Measurements from ENCODE around the gene TMEM59L. TPM values are rescaled to one million over a fixed set of nuclear protein-coding genes. Genes with fewer than 3 reads are reported as not detected.

The TMEM59L gene
- polyA plus RNA-seq, 1 experiment = 1.6 TPM

DNA sequence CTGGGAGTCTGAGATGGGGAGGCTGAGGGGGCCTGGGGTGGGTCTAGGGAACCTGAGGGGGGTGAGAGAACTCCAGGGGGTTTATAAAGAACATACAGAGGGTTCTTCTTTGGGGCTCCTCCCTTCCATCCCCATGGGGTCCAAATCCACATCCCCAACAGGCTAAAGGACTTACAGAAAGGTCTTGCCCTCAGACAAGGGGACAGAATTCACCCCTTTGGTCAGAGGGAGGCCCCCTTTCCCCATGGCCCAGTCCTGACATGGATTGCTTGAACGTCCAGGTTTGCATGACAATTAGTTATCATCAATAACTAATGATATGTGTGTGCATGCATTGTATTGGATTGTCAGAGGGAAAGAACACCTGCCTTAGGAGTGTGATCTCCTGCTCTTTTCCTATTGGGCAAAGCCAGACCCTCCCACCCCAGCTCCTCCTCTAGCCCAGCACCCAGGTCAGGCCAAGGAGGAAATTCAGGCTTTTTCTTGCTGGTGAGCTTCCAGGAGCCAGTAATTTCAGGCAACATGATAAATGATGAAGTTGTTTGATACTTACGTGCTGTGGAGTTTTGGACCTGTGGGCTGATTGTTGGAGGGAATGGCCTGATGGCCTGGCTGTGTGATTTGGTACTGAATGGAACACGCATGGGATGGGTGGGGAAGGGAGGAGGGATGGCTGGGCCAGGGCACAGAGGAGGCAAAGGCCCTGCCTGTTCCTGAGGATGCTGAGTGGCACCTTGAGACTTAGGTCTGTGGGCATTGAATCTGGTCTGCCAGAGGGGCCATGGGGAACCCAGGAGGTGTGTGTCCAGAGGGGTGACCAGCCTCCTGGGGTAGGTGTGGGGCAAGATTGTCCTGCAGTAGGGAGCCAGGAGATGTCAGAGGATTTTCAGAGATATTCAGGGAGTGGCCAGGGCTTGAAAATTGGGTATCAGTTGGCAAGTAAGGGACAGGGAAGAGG lies 25.3 kb downstream of the TMEM59L start:
- ChIA-PET CTCF (no interaction called here), POLR2A (no interaction called here)
- no peaks in the 10 kb centered on the region for H3K27me3 ChIP-seq (ENCODE audit: control insufficient read depth, insufficient read depth, low read length)
- TF ChIP-seq, protein P1, sequence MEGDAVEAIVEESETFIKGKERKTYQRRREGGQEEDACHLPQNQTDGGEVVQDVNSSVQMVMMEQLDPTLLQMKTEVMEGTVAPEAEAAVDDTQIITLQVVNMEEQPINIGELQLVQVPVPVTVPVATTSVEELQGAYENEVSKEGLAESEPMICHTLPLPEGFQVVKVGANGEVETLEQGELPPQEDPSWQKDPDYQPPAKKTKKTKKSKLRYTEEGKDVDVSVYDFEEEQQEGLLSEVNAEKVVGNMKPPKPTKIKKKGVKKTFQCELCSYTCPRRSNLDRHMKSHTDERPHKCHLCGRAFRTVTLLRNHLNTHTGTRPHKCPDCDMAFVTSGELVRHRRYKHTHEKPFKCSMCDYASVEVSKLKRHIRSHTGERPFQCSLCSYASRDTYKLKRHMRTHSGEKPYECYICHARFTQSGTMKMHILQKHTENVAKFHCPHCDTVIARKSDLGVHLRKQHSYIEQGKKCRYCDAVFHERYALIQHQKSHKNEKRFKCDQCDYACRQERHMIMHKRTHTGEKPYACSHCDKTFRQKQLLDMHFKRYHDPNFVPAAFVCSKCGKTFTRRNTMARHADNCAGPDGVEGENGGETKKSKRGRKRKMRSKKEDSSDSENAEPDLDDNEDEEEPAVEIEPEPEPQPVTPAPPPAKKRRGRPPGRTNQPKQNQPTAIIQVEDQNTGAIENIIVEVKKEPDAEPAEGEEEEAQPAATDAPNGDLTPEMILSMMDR (IDR thresholded peaks at IDR 0.05; ENCODE audit: insufficient read depth, low read depth, low read length) = no peak
- no peaks in the 10 kb centered on the region for H3K36me3 ChIP-seq (ENCODE audit: control insufficient read depth, insufficient read depth, low read length)
- no peak for DNase-seq (ENCODE audit: low read depth)
- peak overlapping the region; percentile 91 for H3K4me3 ChIP-seq (ENCODE audit: low read depth, low read length)

GRCh38 chr19:18639706-18640243 lies 27.1 kb downstream of the TMEM59L start:
- H3K27me3 ChIP-seq (ENCODE audit: control insufficient read depth, insufficient read depth, low read length) = no peaks in the 10 kb centered on the region
- TF ChIP-seq, protein P1 (IDR thresholded peaks at IDR 0.05; ENCODE audit: insufficient read depth, low read depth, low read length) = no peak
- H3K36me3 ChIP-seq (ENCODE audit: control insufficient read depth, insufficient read depth, low read length) = no peaks in the 10 kb centered on the region
- no peak overlapping the region for H3K4me3 ChIP-seq (ENCODE audit: low read depth, low read length)
- ChIA-PET CTCF (interaction anchor here (1.8 kb wide), 1 partner anchor 9 kb away, joined by 5 read pairs; no protein-coding TSS in a partner anchor), POLR2A (no interaction called here)
- DNase-seq (ENCODE audit: low read depth) = no peak

DNA sequence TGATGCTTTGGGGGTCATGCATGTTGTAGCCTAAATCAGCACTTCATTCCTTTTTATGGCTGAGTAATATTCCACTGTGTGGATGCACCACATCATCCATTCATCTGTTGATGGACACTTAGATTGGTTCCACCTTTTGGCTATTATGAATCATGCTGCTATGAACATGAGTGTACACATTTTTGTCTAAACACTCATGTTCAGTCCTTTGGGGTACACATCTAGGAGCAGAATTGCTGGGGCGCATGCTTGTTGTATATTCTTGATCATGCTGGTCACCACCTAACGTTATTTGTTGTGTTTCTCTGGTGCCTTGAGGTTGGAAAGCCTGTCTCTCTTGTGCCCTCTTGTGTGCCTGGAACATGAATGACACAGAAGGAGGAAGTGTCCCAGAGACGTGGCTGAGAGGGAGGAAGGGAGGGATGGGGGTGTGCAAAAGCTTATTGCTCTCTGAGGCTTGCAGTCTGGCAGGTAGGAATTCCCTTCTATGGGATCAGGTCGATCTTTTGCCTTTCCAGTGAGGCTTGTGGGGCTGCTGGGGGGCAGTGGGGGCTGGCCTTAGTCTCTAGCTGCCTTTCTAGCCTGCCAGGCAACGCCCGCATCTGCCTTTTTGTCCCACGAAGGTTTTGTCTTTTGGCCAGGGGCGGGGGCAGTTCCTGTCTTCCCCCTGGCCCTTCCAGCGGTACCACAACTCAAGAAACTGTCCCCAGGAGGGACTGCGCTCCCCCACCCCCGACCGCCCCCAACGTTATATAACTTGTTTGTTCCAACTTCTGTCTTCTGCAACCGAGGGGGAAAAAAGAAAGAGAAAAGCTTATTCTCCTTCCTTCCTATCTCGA lies 31.7 kb downstream of the TMEM59L start:
- H3K36me3 ChIP-seq (ENCODE audit: control insufficient read depth, insufficient read depth, low read length) = no peaks in the 10 kb centered on the region
- no peak overlapping the region for H3K4me3 ChIP-seq (ENCODE audit: low read depth, low read length)
- CTCF ChIA-PET = no interaction called here
- TF ChIP-seq, protein P1 (IDR thresholded peaks at IDR 0.05; ENCODE audit: insufficient read depth, low read depth, low read length) = no peak
- POLR2A ChIA-PET = no interaction called here
- DNase-seq (ENCODE audit: low read depth) = no peak
- no peaks in the 10 kb centered on the region for H3K27me3 ChIP-seq (ENCODE audit: control insufficient read depth, insufficient read depth, low read length)

DNA sequence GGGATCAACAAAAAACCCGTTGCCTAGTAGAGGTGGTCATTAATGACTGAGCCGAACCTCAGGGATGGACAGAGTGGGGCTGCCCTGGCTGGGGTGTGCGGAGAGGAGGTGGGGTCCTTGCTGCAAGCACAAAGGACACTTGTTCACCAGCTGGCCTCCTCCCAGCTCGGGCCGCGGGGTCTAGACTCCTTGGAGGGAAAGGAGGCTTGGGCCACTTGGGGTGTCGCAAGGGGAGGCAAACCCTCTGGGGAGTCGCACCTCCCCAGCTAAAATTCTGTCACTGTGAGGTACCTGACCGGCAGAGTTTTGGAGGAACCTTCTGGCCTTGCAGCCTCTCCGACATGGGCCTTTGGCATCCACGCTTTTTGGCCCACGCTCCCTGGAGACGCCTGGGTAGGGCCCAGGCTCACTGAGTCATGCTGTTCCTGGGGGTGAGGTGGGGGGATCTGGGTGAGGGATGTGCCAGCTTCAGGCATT lies 32.4 kb downstream of the TMEM59L start:
- TF ChIP-seq, protein P1 (IDR thresholded peaks at IDR 0.05; ENCODE audit: insufficient read depth, low read depth, low read length) = no peak
- POLR2A ChIA-PET = no interaction called here
- DNase-seq (ENCODE audit: low read depth) = no peak
- Histone ChIP-seq H3K36me3 (ENCODE audit: control insufficient read depth, insufficient read depth, low read length) (no peaks in the 10 kb centered on the region), H3K4me3 (ENCODE audit: low read depth, low read length) (no peak overlapping the region), H3K27me3 (ENCODE audit: control insufficient read depth, insufficient read depth, low read length) (no peaks in the 10 kb centered on the region)
- CTCF ChIA-PET = no interaction called here
